ENCODE data around the gene COL25A1. TPM values are rescaled to one million over a fixed set of nuclear protein-coding genes. Genes with fewer than 3 reads are reported as not detected.

COL25A1 gene
- total and polyA plus RNA-seq, 11 donors: 0.19 to 1.8 (median 0.50) TPM

DNA sequence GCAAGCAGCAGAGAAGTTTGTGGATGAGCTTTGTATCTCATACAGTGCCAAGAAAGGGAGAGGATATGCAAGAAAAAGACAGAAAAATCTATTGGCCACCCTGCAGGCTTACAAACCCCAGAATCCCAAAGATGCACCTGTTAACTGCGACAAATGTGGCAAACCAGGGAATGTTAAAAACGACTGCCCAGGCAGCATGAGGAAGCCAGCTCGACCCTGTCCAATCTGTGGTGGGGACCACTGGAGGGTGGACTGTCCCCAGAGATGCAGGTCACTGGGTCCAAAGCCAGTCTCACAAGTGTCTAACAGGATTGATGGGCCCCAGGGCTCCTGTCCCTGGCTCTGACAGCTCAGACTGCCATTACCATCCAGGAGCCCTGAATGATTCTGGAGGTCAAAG, 12.9 kb upstream of the COL25A1 start:
- TF ChIP-seq, protein P1, sequence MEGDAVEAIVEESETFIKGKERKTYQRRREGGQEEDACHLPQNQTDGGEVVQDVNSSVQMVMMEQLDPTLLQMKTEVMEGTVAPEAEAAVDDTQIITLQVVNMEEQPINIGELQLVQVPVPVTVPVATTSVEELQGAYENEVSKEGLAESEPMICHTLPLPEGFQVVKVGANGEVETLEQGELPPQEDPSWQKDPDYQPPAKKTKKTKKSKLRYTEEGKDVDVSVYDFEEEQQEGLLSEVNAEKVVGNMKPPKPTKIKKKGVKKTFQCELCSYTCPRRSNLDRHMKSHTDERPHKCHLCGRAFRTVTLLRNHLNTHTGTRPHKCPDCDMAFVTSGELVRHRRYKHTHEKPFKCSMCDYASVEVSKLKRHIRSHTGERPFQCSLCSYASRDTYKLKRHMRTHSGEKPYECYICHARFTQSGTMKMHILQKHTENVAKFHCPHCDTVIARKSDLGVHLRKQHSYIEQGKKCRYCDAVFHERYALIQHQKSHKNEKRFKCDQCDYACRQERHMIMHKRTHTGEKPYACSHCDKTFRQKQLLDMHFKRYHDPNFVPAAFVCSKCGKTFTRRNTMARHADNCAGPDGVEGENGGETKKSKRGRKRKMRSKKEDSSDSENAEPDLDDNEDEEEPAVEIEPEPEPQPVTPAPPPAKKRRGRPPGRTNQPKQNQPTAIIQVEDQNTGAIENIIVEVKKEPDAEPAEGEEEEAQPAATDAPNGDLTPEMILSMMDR (IDR thresholded peaks at IDR 0.05): no peak
- TF ChIP-seq POLR2A (IDR thresholded peaks at IDR 0.05): no peak
- Histone ChIP-seq H3K4me3 (no peak overlapping the region), H3K4me1 (no peaks in the 10 kb centered on the region), H3K36me3 (no peaks in the 10 kb centered on the region), H3K9me3 (peaks cover 0 to 32% (median 10%) of the 10 kb centered on the region in 12 donors), H3K27me3 (no peaks in the 10 kb centered on the region), H3K27ac (no peak overlapping the region)
- ATAC-seq (no peak), DNase-seq (no peak)
- 59 to 87% (median 81%) methylated on average over 3 of the region's 3 CpGs for WGBS, 4 donors
- intact Hi-C loops (cut with DNase I): no loop called here

DNA sequence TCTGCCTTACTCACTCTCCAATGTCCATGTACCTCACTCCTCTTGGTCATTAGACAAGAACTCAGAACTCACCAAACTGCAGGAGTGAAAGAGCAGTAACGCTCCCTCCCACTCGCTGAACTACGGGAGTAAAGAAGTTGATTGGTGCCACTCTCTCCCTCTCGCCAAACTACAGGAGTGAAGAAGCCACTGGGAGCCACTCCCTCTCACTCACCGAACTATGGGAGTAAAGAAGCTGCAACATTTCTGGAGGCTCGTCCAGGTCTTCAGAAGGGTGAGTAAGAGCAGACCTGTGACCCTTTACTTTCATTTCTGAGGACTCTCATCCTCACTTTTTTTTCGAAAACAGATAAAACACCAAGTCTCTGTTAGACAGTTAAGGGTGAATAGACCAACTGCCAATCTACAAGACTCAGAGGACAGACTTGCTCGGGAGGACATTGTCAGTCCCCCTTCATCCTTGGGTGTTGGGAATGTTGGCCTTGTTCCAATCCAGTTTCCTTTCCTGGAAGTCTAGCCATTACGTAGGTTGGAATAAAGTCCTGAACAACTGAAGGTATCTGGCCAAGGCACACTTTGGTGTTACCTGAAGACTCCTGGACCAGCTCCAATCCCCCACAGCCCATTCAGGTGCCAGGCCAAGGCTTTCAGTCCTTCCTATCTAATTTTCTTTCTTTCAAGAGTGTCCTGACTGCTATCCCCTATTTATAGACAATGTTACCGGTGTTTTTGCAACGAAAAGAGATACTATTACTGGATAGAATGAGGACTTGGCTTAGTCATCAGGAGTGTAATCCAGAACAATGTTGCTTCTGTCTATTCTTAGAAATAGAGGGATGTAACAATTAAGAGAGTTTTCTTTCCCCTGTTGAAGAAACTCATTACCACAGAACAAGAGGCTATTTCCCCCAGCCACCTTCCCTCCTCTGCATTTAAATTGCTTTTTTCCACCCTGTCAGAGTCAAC, 11.0 kb upstream of the COL25A1 start:
- intact Hi-C loops (cut with DNase I): no loop called here
- peaks cover 0 to 32% (median 10%) of the 10 kb centered on the region in 12 donors for H3K9me3 ChIP-seq
- no peaks in the 10 kb centered on the region for H3K27me3 ChIP-seq
- 80 to 83% (median 82%) methylated on average over 11 of the region's 11 CpGs for WGBS, 4 donors
- H3K27ac ChIP-seq: no peak overlapping the region
- H3K4me1 ChIP-seq: no peaks in the 10 kb centered on the region
- ATAC-seq (no peak), DNase-seq (no peak)
- no peak overlapping the region for H3K4me3 ChIP-seq
- TF ChIP-seq POLR2A (IDR thresholded peaks at IDR 0.05): no peak
- TF ChIP-seq, protein P1 (IDR thresholded peaks at IDR 0.05): no peak
- no peaks in the 10 kb centered on the region for H3K36me3 ChIP-seq

DNA sequence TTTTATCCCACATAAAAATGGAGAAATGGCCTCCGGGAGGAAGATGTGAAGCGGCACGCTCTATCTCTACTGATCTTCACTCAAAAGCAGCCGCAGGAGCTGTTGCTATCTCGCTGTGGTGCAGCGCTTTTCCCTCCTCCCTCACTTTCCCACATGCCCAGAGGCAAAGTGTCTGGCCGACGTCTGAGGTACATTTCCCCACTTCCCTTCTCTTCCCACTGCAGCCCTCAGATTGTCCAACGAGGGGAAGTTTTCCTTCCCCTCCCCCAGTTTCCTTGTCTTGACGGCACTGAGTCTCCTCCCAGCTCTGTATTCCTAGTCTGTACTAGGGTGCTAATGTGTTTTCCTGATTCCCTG, 660 bp upstream of the COL25A1 start:
- no peaks in the 10 kb centered on the region for H3K36me3 ChIP-seq
- H3K27ac ChIP-seq: peak overlapping the region in 6 of 12 donors; percentile 8 to 41 (median 24)
- H3K9me3 ChIP-seq: no peaks in the 10 kb centered on the region
- TF ChIP-seq, protein P1 (IDR thresholded peaks at IDR 0.05): no peak
- TF ChIP-seq POLR2A (IDR thresholded peaks at IDR 0.05): no peak
- ATAC-seq: peak; percentile 20 to 84 (median 66)
- H3K4me1 ChIP-seq: peaks cover 0 to 18% (median 10%) of the 10 kb centered on the region in 12 donors
- DNase-seq: peak in 2 of 5 donors; percentile 15 to 16
- intact Hi-C loops (cut with DNase I): no loop called here
- H3K4me3 ChIP-seq: peak overlapping the region; percentile 50 to 73 (median 62)
- 0 to 2% (median 1%) methylated on average over 10 of the region's 10 CpGs for WGBS, 4 donors
- peaks cover 0 to 54% (median 17%) of the 10 kb centered on the region in 9 donors for H3K27me3 ChIP-seq

DNA sequence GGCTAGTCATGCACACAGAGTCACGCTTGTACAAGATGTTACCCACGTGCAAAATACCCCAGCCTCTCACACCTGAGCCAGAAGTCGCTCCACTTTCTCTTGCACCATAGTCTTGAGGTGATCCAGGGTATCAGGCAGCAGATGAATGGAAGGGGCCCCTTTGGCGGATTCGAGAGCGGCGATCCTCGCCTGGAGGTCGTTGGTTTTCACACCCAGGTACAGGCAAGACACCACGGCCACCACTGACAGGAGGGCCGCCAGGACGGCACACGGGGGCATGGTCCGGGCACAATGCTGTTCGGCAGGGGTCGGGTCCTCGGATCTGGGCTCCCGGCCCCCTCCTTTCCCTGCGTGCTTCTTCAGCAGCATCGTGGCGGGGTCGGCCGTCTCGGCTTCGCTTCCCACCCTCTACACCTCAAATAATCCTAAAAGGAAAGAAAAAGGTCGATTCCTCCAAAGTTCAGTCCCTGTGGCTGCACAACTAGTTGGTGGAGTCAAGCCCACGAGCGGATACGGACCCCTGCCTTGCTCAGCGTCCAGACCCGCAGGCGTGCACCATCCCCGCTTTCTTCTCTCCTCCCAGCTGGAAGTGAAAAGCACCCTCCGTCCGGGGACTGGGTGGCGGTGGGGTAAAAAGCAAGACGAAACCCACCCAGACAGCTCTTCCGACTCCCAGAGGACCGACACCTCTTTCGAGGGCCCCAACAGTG, 652 bp downstream of the COL25A1 start:
- Histone ChIP-seq H3K9me3 (no peaks in the 10 kb centered on the region), H3K4me1 (peaks cover 0 to 18% (median 10%) of the 10 kb centered on the region in 12 donors), H3K36me3 (no peaks in the 10 kb centered on the region), H3K27me3 (peaks cover 0 to 55% (median 17%) of the 10 kb centered on the region in 9 donors), H3K4me3 (peak overlapping the region; percentile 50 to 73 (median 62)), H3K27ac (no peak overlapping the region)
- TF ChIP-seq, protein P1 (IDR thresholded peaks at IDR 0.05): no peak
- no peak for TF ChIP-seq POLR2A (IDR thresholded peaks at IDR 0.05)
- intact Hi-C loops (cut with DNase I): no loop called here
- DNase-seq (no peak), ATAC-seq (peak in 2 of 4 donors; percentile 26 to 28)
- 13 to 21% (median 16%) methylated on average over 30 to 40 of the region's 40 CpGs for WGBS, 4 donors

Data from heart left ventricle (tissue), 16 donors.